NOMO-1 treated with DMSO at 0.1 percent for 48 hours (cell line): ENCODE results near the gene SNX19.

Source experiments
- DNase-seq: peaks from one replicate; lab custom pipeline; 2025; ENCODE audit not compliant: unreplicated experiment; lab: John Stamatoyannopoulos, UW

The SNX19 gene

DNA sequence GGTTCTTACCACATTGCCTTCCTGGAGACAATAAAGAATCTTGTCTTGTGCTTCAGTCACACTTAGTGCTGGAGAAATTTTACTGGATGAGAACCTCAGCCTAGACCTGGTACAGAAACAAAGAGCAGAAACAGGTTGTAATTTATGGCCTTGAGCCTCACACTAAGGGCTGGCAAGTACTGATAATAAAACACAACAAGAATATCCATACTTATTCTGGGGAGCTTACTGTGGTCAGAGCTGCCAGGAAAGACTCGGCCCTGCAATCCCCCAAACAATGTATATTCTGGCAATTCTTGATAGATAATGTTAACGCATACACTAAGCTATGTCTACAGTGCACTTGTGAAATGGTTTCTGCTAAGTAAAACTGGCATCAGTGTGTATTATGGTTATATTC, 9.7 kb downstream of the SNX19 start:
- DNase-seq, result no peak

DNA sequence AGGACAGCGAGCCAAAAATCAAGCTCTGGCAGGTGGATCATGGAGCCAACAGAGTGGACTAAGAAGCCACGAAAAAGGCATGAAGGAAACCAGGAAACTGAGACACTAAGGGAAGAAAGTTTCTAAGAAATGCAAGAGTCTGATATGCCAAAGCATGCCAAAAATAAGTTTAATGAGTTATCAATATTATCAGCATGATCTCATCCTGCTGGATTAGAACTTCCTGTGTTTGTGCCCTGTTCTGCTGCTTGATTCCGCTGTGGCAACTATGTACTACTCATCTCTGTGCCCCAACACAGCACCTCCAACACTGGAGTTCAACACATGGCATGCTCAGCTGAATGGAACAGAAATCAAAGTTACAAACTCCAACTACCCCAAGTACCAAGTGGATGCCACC, 10.8 kb downstream of the SNX19 start:
- no peak for DNase-seq

DNA sequence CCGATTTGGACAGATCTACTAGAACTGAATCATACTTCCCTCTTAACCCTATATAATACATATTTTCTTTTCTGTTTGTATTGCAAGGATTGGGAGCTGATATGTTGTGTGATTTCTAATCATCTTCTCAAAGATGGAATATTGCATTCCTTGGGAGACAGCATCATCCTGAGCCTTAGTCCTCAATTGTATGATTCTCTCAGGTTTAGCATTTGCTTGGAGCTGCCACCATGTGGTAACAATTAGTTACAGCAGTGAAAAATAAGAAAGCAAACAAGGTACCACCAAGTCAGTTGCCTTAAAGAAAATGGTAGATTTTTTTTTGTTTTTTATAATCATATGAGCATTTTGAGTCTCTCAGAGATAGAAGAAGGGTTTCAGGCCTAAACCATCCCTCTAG, 11.9 kb downstream of the SNX19 start:
- no peak for DNase-seq

DNA sequence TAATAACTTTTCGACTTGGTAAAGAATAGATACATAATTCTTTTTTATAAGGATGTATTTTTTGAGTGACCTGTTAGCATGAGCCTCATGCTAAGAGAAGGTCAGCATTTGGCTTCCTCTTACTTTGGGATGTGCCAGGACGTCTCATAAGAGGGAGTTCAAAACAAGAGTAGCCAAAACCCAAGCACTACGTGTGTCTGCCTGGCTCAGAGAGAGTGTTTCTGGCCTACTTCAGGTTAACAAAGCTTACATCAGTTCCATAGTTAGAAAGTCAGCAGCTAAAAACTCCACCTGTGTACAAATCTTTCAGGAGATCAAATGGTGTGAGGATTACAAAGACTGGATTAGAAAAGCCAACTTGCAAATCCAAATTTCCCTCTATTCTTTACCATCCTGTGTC, 13.9 kb downstream of the SNX19 start:
- DNase-seq, result no peak

DNA sequence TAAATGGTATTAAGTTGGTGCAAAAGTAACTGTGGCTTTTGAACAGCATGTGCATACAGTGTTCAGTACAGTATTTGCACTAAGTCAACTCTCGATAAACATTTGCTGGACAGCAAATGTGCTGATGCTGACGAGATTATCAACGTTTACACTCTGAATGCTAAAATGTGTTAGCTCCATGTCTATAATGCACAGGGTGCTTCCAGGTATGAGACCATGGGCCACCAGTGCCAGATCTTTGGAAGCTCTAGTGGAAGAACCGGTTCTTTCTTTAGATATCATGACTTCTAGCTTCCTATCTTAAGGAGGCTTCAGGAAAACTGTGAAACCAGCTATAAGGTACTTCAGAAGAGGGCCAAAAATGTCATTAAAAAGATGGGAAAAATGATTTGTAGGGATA, 17.2 kb downstream of the SNX19 start:
- DNase-seq, result no peak

DNA sequence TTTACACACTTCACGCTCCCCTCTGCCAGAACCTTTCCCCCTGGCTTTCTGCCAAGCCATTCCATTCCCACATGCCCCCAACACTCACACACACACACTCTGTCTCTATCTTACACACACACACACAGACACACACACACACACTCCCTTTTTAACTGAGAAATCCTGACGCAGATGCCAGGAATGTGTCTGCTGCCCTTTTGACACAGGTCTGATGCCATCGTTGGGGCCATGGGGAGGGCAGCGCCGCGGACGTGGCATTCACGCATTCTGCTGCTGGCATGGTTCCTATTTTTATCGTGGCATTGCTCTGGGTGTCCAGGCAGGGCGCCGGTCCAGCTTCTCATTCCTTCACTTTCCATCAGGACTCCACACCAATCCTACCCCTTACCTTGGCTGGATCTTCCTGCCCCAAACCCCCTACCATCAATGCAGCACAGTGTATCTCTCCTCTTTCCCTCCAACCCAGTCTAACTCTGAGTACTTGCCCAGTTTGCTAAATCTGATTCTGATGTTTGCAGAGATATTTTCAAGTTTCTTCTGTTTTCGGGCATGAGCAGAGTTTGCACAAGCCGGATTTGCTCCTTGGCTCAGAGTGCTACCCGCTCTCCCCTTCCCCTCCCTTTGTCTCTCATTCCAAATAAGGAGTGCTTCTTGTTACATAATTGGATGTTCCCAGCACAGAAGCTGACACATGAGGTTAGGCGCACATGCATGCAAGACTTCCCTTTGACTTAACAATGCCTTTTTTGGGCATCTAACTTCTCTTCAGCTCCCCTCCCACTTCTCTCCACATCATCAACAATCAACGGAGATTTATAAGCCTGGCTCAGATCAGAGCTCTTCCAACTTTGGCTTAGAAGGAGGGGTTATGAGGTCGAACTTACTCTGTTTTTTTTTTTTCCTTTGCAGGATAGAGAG, 18.8 kb downstream of the SNX19 start:
- no peak for DNase-seq

DNA sequence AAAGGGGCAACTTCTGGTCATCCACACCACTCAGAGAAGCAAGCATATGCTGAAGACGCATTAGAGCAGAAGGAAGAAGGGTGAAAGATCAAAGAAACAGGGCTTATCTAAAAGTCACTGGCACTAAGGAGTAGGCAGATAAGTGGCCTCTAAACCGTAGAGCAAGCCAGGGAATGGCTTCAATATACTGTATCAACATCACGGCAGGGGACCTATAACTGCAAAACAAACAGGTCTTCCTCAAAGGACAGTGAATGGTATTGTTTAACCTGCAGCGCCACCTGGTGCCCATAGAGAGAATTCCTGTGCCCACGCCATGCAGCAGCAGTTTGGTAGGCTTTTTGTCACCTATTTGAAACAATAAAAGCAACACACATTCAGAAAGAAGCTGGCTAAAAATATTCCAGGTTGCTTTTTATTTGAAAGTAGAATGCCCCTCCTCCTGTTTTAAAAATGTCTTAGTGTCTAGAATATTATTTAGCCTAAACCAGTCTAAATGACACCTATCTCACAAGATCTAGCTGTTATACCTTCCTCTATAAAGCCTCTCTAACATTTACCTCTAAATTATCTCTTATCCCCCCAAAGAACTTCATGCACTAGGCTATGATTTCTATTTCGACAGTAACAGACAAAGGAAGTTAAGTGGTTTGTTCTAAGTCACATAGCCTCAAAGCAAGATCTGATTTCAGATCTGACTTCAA, 21.8 kb downstream of the SNX19 start:
- peak; percentile 49 for DNase-seq

DNA sequence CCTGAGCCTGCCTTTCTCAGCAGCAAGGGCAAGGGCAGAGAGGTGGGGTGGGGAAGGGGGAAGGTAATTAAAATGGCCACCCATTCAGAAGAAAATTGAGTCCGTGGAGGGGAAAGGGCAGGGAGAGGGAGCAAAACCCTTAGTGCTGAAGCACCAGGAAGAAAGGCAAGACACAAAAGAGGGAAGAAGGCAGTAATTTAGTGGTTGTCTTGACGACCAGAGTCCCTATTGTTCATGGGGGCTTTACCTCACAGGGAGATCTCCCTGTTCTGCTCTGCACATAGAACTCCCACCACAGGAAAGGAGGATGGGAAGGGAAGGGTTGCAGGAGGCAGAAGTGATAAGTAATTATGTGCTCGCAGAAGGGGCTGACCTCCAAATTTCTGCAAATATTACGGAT, 23.4 kb downstream of the SNX19 start:
- DNase-seq, result no peak

DNA sequence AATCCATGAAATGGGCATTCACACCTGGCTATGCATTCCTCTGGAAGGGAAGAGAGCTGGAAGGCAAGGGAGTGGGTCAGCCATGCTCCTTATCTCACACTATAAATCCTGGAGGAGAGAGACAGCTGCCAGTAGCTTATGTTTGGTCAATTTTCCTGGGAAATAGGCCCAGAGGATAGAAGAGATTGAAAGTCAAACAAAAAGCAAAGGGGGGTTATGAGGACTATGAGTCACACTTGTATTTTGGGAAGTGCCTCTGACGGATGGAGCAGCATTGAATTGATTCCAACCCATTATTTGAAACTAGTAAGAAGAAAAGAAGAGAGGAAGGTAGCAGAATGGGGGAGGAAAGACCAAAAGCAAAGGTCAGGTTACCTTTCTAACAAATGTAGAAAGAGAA, 25.0 kb downstream of the SNX19 start:
- DNase-seq, result no peak

DNA sequence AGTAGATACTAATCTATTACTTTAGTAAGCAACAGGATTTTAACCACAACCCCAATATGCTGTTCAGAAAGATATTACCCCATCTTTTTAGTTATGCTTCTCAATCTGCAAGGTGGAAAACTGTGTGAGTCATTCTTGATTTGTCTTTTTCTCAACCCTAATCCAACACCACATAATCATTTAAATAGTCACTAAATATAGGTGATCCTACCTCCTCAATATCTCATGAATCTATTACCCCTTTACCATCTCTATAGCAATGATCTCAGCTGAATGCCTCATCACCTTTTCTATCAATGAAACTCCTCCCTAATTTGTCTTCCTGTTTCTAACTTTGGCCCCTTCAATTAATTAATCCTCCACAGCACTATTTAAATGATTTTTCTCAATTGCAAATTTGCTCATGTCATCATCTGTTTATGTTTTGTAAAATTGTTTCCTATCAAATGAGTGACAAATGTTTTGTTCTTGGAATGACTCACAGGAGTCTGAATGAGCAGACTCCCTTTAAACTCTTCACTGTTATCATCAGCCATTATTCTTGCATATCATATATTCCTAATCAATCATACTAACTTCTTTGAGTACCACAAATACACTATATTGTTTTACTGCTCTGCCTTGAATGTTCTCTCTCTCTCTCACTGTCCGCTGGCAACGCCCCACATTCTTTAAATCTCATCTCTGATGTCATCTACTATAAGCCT, 26.1 kb downstream of the SNX19 start:
- no peak for DNase-seq

DNA sequence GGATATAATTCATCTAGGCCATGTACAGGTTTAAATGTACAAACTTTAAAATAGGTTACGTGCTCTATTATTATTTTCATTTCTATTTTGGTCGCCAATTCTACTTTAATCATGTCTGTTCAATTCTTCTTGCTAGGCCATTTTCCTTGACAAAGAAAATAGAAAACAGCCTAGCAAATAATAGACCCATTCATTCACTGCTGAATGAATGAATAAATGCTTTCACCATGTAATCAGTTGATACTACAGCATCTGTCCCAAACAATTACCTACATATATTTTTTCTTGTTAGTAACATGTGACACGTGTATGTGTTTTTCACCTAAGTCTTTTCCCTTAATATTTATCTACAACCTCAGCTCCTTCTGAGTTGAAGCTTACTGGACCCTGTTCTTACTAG, 27.5 kb downstream of the SNX19 start:
- no peak for DNase-seq

DNA sequence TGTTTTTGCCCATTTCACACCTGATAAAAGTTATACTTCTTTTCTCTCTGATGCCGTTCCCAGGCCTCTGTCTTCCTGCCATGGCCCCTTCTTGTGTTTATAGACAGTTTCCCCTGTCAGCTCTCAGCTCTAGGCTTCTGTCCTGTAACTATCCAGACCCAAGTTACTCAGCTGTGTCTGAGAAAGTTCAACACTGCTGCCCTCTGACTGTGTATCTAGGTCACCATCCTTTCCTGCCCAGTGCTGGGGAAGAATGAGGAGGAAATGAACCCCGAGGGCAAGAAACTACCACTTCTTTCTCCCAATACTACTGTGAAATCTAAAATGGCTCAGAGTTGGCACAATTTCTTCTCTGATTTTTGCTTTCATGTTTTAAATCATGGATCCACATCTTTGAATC, 29.6 kb downstream of the SNX19 start:
- no peak for DNase-seq

DNA sequence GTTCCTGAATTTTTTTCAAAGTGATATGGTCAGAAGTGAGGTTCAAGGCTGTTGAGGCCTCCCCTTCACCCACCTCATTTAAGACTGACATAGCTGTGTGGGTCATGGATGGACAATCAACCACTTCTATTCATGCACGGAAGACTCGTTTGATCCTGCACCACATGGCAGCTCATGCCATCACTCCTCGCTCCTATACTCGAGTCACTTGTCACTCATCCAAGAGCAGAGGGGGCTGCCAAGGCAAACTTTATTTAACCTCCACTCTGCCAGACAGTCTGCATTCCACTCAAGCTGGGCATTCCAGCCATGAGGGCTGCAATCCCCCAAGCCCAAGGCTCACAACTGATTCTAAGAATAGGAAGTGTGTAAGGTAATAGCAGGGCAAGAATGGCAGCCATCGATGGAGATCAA, 34.1 kb downstream of the SNX19 start:
- no peak for DNase-seq

DNA sequence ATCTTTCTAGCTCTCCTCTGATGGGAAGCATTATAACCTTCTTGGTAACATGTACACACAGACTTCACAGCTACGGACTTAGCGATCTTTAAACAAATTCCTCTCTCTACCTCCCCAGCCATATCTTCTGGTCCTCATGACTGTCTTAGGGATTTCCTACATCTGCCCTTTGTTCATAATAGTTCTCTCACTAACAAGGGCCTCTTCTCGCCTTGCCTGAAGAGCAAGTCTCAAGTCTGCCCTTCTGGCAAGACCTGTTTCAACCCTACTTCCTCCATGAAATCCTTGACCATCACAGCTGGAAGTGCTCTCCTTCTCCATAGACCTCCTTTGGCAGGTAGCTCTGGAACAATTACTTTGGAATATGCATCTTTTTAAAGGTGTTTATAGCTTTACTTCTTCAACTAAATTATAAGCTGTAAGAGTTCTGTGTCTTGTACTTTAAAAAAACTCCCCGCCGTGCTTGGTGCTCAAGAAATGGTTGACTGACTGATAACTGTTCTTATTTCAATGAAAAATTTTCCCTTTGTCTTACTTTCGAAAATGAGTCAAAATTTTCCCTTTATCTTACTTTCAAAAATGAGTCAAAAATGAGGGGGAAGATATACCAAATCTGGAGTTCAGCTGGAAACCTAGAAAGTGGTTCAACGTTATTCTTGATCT, 34.7 kb downstream of the SNX19 start:
- no peak for DNase-seq

DNA sequence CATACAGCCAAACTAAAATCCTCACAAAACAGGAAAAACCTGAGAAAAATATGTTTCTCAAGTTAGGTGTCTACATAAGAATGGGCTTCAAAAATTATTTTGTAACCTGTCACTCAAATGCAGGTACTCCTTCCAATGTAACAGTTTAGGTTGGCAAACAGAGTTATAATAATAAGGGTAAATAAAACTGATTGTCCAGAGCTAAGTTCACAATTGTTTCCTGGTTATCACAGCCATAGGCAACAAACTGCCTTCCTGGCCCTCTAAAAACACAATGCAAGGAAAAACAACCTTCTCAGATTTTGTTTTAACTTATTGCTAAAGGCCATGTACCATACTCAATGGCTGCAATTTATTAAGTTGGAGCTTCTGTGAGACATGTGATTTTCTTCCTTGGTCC, 36.4 kb downstream of the SNX19 start:
- DNase-seq, result no peak

DNA sequence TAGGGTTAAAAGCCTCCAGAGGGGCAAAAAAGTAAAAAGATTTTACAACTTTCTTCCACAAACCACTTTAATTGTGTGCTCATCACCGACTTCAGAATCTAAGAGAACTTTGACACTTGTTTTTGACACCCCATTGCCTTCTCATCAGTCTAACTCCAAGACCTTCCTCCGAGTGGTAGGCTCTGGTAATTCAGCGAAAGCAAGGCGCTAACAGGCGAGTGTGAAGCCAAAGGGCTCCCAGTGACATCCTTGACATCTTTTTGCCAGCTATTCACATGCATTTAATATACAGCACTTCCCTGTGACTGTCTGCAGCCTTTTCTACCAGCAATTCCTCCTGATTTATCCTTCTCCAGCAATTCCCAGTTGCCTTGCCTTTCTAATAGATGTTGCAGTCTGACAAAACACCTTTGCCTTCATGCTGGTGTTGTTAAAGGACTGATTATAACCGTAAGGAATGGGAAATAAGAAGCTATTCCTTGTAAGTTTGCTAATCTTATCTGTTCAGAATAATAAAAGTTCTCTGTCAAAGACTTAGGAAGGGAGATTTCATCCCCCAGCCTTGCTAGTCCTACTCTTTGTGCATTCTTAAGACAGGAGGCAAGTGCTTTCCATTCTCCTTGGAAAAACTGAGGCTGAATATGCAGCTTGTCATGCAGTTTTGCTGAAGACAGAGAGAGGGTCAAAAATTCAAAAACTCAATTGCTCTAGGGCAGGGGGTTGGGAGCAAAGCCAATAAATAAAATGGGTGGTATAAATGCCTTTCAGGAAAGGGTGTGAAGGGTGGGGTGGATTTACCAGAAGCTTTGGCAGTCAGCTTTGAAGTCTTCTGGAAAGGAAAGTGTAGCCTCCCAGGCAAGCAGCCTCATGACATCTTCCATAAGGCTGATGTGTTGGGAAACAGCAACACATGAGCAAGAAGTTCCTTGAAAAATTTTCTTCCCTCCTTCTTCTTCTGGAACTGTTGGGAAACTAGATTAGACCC, 39.1 kb downstream of the SNX19 start:
- no peak for DNase-seq

DNA sequence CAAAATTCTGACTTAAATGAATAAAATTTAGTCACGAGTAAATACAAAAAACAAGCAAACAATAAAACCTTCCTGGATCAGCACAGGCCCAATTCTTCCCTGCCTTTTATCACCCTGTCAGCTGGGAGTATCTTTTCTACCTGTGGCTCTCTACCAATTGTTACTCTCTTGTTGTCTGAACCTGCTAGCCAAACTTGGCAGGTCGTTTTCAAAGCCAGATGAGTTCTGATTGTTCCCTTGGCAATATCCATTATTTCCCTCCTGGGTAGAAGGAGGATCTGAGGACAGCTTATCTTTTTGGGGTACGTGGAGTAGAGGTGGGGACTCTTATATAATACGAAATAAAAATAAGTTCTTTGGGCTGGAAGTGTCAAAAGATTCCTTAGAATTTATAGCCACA, 40.2 kb downstream of the SNX19 start:
- DNase-seq, result no peak

DNA sequence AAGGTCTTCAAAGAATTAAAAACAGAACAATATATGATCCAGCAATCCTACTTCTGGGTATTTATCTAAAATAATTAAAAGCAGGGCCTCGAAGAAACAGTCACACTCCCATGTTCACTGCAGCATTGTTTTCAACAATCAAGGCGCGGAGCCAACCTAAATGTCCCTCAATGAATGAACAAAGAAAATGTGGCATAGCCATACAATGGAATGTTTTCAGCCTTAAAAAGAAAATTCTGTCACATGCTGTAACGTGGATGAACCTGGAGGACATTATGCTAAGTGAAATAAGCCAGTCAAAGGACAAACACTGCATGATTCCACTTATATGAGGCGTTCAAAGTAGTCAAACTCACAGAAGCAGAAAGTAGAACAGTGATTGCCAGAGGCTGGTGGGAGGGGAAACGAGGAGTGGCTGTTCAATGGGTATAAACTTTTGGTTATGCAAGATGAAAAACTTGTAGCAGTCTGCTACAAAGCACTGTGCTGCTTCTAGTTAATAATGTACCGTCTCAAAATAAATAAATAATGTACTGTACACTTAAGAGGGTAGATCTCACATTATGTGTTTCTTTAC, 41.2 kb downstream of the SNX19 start:
- no peak for DNase-seq

DNA sequence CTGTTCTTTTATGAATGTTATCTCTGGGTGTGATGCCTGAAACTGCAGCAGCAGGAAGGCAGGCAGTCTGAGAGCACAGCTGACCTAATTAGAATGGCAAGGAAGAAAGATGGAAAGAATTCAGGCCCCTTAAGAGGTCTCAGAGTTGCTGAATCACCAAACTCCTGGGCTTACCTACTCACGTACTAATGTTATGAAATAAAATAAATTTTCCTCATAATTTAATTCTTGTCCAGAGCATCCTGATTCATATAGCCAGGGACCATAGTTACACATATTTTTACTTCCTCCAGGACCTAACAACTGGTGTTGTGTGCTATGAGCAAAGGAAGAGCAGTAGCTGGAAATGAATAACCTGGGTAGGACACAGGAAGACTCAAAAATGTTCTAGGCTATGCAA, 41.9 kb downstream of the SNX19 start:
- no peak for DNase-seq

DNA sequence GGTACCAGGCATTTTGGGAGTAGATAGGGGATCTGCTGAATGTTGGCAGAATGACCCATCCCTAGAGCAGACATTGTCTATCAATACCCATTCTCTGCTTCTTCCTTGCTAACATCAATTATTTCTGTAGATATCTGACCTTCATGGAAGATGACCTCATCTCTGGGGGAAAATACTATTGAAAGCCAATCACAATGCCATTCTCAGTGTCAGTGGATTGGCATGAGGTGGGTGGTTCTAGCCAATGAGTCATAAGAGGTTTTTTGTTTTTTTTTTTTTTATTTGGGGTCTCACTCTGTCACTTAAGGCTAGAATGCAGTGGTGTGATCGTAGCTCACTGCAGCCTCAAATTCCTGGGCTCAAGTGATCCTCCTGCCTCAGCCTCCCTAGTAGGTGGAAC, 42.5 kb downstream of the SNX19 start:
- DNase-seq, result no peak
